Spleen (tissue), 7 donors: ENCODE data around the gene NTN1.

Source experiments
- POLR2A ChIP-seq, 3 donors: fragments of 450-650 bp; IDR thresholded peaks; one replicate each; pipeline ENCODE4 v1.5.1; 2017; ENCODE audit warnings: antibody characterized with exemption in 3 of 3, mild to moderate bottlenecking in 1 of 3
- POLR2AphosphoS5 ChIP-seq, 3 donors: sonication (generic); formaldehyde crosslinking; IDR thresholded peaks; one replicate each; pipeline ENCODE4 v1.5.1; 2017; ENCODE audit warnings: antibody characterized with exemption in 3 of 3
- TF ChIP-seq, protein P1 (sequence below), 11 experiments: fragments of 200-600 bp in 7 of 11; fragments of 450-650 bp in 4 of 11; sonication (generic) in 4 of 11; IDR thresholded peaks in 8 of 11; conservative IDR thresholded peaks in 3 of 11; 1 replicate in 7 of 11; 2 replicates in 4 of 11; pipeline versions ENCODE4 v1.4.0 to v1.8.0; 2016 to 2021; ENCODE audit warnings: antibody characterized with exemption in 11 of 11, inconsistent platforms in 4 of 11, mild to moderate bottlenecking in 1 of 11
- donor health status: DM: no; HTN: no; CAD: no; lungs with moderate emphysema.
- donor health status: DM: no; HTN: no; CAD: no.
- donor health status: DM: no; HTN: no; CAD: no.

DNA sequence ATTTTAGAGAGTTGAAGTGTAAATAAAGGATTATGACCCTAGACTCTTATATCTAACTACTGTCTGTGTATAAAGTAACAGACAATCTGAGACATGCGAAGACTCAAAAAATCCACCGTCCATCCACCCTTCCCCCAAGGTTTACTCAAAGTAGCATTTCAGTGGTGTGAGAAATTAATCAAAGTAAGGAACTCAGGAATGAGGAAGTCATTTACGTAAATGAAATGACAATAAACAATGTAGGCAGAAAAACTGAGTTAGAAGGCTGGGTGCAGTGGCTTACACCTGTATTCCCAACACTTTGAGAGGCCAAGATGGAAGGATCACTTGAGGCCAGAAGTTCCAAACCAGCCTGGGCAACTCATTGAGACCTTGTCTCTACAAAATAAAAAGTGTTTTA, 19.8 kb upstream of the NTN1 start:
- TF ChIP-seq, protein P1, sequence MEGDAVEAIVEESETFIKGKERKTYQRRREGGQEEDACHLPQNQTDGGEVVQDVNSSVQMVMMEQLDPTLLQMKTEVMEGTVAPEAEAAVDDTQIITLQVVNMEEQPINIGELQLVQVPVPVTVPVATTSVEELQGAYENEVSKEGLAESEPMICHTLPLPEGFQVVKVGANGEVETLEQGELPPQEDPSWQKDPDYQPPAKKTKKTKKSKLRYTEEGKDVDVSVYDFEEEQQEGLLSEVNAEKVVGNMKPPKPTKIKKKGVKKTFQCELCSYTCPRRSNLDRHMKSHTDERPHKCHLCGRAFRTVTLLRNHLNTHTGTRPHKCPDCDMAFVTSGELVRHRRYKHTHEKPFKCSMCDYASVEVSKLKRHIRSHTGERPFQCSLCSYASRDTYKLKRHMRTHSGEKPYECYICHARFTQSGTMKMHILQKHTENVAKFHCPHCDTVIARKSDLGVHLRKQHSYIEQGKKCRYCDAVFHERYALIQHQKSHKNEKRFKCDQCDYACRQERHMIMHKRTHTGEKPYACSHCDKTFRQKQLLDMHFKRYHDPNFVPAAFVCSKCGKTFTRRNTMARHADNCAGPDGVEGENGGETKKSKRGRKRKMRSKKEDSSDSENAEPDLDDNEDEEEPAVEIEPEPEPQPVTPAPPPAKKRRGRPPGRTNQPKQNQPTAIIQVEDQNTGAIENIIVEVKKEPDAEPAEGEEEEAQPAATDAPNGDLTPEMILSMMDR (IDR thresholded peaks at IDR 0.05 in 8 of 11, conservative IDR thresholded peaks at IDR 0.05 in 3 of 11) = no peak
- TF ChIP-seq POLR2AphosphoS5 (IDR thresholded peaks at IDR 0.05) (no peak), POLR2A (IDR thresholded peaks at IDR 0.05) (no peak)
